CD4-positive, alpha-beta T cell treated with Interleukin-17A for 1 hour (primary cell): ENCODE data around the gene ADCY7.

ENCODE experiments used
- DNase-seq: peaks from one replicate; pipeline ENCODE4 v3.0.0-alpha.2; 2020

The ADCY7 gene

GRCh38 chr16:50269061-50269705 lies 2.8 kb downstream of the ADCY7 start:
- no peak for DNase-seq

GRCh38 chr16:50269769-50270509 lies 3.6 kb downstream of the ADCY7 start:
- no peak for DNase-seq

- DNase-seq = no peak
Observed at GRCh38 chr16:50270510-50271147, 4.3 kb downstream of the ADCY7 start.

GRCh38 chr16:50271148-50272041 lies 5.0 kb downstream of the ADCY7 start:
- no peak for DNase-seq

- no peak for DNase-seq
Observed at GRCh38 chr16:50272111-50272571, 5.8 kb downstream of the ADCY7 start.

GRCh38 chr16:50272687-50273381 lies 6.5 kb downstream of the ADCY7 start:
- no peak for DNase-seq

GRCh38 chr16:50273382-50273690 lies 7.0 kb downstream of the ADCY7 start:
- DNase-seq = no peak

GRCh38 chr16:50273888-50274325 lies 7.6 kb downstream of the ADCY7 start:
- DNase-seq = peak; percentile 49

- peak; percentile 59 for DNase-seq
Observed at GRCh38 chr16:50274326-50275097, 8.2 kb downstream of the ADCY7 start.

- no peak for DNase-seq
Observed at GRCh38 chr16:50275098-50275415, 8.7 kb downstream of the ADCY7 start.

GRCh38 chr16:50275428-50276325 lies 9.3 kb downstream of the ADCY7 start:
- no peak for DNase-seq

GRCh38 chr16:50276326-50276640 lies 9.9 kb downstream of the ADCY7 start:
- no peak for DNase-seq

GRCh38 chr16:50276801-50277555 lies 10.6 kb downstream of the ADCY7 start:
- no peak for DNase-seq

- DNase-seq = no peak
Observed at GRCh38 chr16:50278251-50278650, 11.9 kb downstream of the ADCY7 start.

GRCh38 chr16:50279504-50279865 lies 13.1 kb downstream of the ADCY7 start:
- DNase-seq = no peak

GRCh38 chr16:50280932-50281331 lies 14.6 kb downstream of the ADCY7 start:
- DNase-seq = no peak

GRCh38 chr16:50281391-50282009 lies 15.1 kb downstream of the ADCY7 start:
- no peak for DNase-seq

GRCh38 chr16:50282010-50282538 lies 15.7 kb downstream of the ADCY7 start:
- DNase-seq = peak; percentile 78

- no peak for DNase-seq
Observed at GRCh38 chr16:50282955-50283631, 16.7 kb downstream of the ADCY7 start.
